Mucosa of descending colon (tissue), 3 donors: ENCODE measurements around the gene HIGD1B. TPM values are rescaled to one million over a fixed set of nuclear protein-coding genes. Genes with fewer than 3 reads are reported as not detected.

Experiments
- ATAC-seq: fragments of 200-7000 bp; cut with Tn5 transposase; one replicate; pipeline ENCODE4 v1.9.1; 2020; ENCODE audit warnings: mild to moderate bottlenecking, moderate library complexity
- DNase-seq, 3 donors: peaks; one replicate each; pipeline ENCODE4 v3.0.0-alpha.2; 2020
- H3K36me3 ChIP-seq: fragments of 200-600 bp; one replicate; pipeline ENCODE4 v1.8.0; 2021; ENCODE audit warnings: low read depth, mild to moderate bottlenecking
- H3K4me1 ChIP-seq: fragments of 200-600 bp; one replicate; pipeline ENCODE4 v1.8.0; 2021; ENCODE audit warnings: low read depth, mild to moderate bottlenecking
- H3K4me3 ChIP-seq: fragments of 200-600 bp; one replicate; pipeline ENCODE4 v1.8.0; 2021; ENCODE audit warnings: mild to moderate bottlenecking
- H3K9me3 ChIP-seq: fragments of 200-600 bp; one replicate; pipeline ENCODE4 v1.8.0; 2021; ENCODE audit warnings: mild to moderate bottlenecking
- CTCF ChIP-seq: fragments of 200-600 bp; IDR thresholded peaks from one replicate; pipeline ENCODE4 v1.8.0; 2022; ENCODE audit warnings: antibody characterized with exemption, mild to moderate bottlenecking
- intact Hi-C, 2 donors: fragments of 100-400 bp; cut with DNase I in 1 of 2; cut with micrococcal nuclease in 1 of 2; formaldehyde crosslinking; loops; one replicate each; pipeline versions ENCODE4 v1.11.0 to v1.11.1; 2022; cut with DNase I, micrococcal nuclease
- total RNA-seq, 3 donors: library from RNA; stranded (reverse); fragmentation: NEBNext Ultra II Directional in 2 of 3; extraction: Animal tissue kit (Norgen Biotek cat#: 25700) in 2 of 3; gene quantifications; one replicate each; pipeline versions ENCODE4 v1.2.1 to v1.2.4, GENCODE V29; 2021 to 2023
- donor health status: DM: no; HTN: no; CAD: no; lungs with moderate emphysema.
- donor health status: DM: no; HTN: no; CAD: no.
- donor health status: DM: no; HTN: yes; CAD: no.

HIGD1B gene
- total RNA-seq, 3 donors from 2014 or later = 1.6 TPM; not detected in 2

DNA sequence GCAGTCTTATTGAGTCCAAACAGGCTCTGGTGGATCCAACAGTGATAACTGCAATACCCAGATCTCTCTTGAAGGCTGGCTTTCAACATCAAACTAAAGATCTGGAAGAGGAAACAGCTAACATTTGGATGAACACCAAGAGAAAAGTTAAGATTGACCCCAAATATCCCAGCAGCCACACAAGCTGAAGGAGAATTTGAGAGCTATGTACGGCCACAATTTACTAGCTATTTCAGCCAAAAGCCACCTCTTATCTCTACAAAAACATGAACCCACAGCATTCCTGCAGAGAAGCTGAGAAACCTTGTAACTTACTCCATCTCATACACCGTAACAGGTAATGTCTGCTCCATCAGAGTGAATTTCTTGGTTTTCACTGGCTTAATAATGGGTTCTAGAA lies 37.3 kb downstream of the HIGD1B start:
- DNase-seq (no peak), ATAC-seq (no peak)
- no peak overlapping the region for H3K4me3 ChIP-seq
- peaks cover 17% of the 10 kb centered on the region for H3K36me3 ChIP-seq
- no peaks in the 10 kb centered on the region for H3K4me1 ChIP-seq
- intact Hi-C loops = no loop called here
- no peak for TF ChIP-seq CTCF
- H3K9me3 ChIP-seq = no peaks in the 10 kb centered on the region

DNA sequence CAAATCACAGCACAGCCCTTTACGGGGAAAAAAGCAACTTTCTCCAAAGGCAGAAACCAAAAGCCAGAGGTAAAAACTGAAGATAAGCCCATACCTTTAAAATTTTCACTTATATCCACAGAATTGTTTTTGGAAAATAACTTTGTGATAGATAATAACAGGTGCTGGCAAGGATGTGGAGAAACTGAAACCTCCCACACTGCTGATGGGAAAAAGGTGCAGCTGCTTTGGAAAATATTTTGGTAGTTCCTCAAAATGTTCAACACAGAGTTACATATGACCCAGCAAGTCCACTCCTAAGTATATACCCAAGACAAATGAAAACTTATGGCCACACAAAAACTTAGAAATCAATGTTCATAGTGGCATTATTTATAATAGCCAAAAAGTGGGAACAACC lies 39.3 kb downstream of the HIGD1B start:
- ATAC-seq (no peak), DNase-seq (no peak)
- no peak for TF ChIP-seq CTCF
- Histone ChIP-seq H3K4me1 (no peaks in the 10 kb centered on the region), H3K36me3 (peaks cover 17% of the 10 kb centered on the region), H3K9me3 (no peaks in the 10 kb centered on the region), H3K4me3 (no peak overlapping the region)
- intact Hi-C loops = no loop called here

DNA sequence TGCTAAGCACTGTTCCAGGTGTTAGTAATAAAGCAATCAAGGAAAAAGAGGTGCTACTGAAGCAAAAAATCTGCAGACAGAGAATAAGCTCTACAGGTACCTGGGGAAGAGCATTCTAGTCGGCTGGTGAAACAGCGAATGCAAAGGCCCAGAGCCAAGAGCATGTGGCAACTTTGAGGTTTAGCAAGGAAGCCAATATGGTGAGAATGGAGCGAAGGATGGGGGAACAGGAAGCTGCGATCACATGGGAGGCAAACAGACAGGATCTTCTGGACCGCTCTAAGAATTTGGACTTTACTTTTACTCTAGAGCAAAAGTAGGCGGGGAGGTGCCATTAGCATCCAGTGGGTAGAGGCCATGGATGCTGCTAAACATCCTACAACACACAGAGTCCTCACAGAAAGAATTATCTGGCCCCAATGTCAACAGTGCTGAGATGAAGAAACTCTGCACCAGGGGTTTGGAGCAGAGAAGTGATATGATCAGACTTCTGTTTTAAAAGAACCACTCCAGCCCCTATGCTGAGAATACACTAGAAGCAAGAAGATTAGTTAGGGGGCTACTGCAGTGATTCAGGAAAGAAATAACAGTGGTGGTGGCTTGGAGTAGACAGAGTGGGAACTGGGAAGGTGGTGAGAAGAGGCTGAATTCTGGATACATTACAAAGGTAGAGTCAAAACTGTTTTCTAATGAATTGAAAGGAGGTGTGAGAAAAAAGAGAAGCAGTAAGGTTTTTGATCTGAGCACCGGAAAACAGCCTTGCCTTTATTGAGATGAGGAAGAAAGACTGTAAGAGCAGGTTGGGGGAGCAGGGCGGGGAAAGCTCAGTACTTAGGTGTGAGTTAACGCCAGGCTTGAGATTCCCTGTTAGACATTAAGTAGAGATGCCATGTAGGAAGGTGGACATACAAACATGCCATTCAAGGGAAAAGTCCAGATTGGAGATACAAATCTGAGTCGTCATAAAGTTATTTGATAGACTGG lies 40.6 kb downstream of the HIGD1B start:
- Histone ChIP-seq H3K4me1 (no peaks in the 10 kb centered on the region), H3K4me3 (no peak overlapping the region), H3K9me3 (no peaks in the 10 kb centered on the region), H3K36me3 (peaks cover 13% of the 10 kb centered on the region)
- intact Hi-C loops = no loop called here
- DNase-seq (no peak), ATAC-seq (no peak)
- TF ChIP-seq CTCF = no peak

DNA sequence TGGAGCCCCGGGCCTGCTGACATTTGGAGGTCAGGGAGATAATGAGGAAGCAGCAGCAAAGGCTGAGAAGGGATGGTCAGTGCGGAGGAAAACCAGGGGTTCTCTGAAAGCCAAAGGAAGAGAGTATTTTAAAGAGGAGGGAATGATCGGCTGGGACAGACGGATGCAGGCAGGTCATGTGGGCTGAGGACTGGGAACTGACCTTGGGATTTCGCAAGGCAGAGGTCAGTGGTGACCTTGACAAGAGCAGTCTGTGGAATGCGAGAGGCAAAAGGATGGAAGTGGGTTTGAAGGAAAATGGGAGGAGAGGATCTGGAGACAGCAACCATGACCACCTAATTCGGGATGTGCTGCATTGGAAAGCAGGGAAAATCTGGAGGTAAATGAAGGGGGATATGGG lies 41.3 kb downstream of the HIGD1B start:
- Histone ChIP-seq H3K4me3 (no peak overlapping the region), H3K36me3 (peaks cover 7% of the 10 kb centered on the region), H3K9me3 (no peaks in the 10 kb centered on the region), H3K4me1 (no peaks in the 10 kb centered on the region)
- intact Hi-C loops = no loop called here
- no peak for ATAC-seq
- TF ChIP-seq CTCF = no peak
- no peak for DNase-seq

GRCh38 chr17:44892250-44892649 lies 44.6 kb downstream of the HIGD1B start:
- no peaks in the 10 kb centered on the region for H3K4me1 ChIP-seq
- DNase-seq (no peak), ATAC-seq (no peak)
- no peak for TF ChIP-seq CTCF
- intact Hi-C loops = no loop called here
- no peak overlapping the region for H3K4me3 ChIP-seq
- no peaks in the 10 kb centered on the region for H3K9me3 ChIP-seq
- no peaks in the 10 kb centered on the region for H3K36me3 ChIP-seq
